NCI-H2081 treated with DMSO at 0.1 percent for 48 hours (cell line): Measurements from ENCODE around the gene ZNF385B.
"Not testable (repeated sequence)": the region's sequence is repeated elsewhere in the genome, so short reads cannot be mapped to it uniquely, and the experiment has no call there.

ENCODE experiments used
- DNase-seq: peaks from one replicate; lab custom pipeline; 2025; lab: John Stamatoyannopoulos, UW

Gene ZNF385B

GRCh38 chr2:179861416-179862067, at the start of gene ZNF385B:
Gene ZNF385B, minus strand, starts transcription at chr2:179861612.
- DNase-seq, result no peak

GRCh38 chr2:179910735-179911113, 49.3 kb upstream of the ZNF385B start:
- no peak for DNase-seq

GRCh38 chr2:179909845-179910734, 48.7 kb upstream of the ZNF385B start:
- no peak for DNase-seq

GRCh38 chr2:179900655-179901054, 39.2 kb upstream of the ZNF385B start:
- no peak for DNase-seq

- no peak for DNase-seq
Observed at GRCh38 chr2:179899666-179900065, 38.3 kb upstream of the ZNF385B start.

GRCh38 chr2:179898873-179899272, 37.5 kb upstream of the ZNF385B start:
- DNase-seq, result no peak

GRCh38 chr2:179893616-179894015, 32.2 kb upstream of the ZNF385B start:
- DNase-seq, result no peak

GRCh38 chr2:179891237-179891636, 29.8 kb upstream of the ZNF385B start:
- DNase-seq, result no peak

GRCh38 chr2:179890666-179891065, 29.3 kb upstream of the ZNF385B start:
- no peak for DNase-seq

- not testable (repeated sequence) for DNase-seq
Observed at GRCh38 chr2:179888642-179889041, 27.2 kb upstream of the ZNF385B start.

- no peak for DNase-seq
Observed at GRCh38 chr2:179884193-179884592, 22.8 kb upstream of the ZNF385B start.

GRCh38 chr2:179882851-179883806, 21.7 kb upstream of the ZNF385B start:
- DNase-seq, result no peak

GRCh38 chr2:179877601-179878364, 16.4 kb upstream of the ZNF385B start:
- DNase-seq, result no peak

- DNase-seq, result no peak
Observed at GRCh38 chr2:179876266-179876665, 14.9 kb upstream of the ZNF385B start.

GRCh38 chr2:179875864-179876263, 14.5 kb upstream of the ZNF385B start:
- no peak for DNase-seq

- DNase-seq, result no peak
Observed at GRCh38 chr2:179862898-179863458, 1.6 kb upstream of the ZNF385B start.

- no peak for DNase-seq
Observed at GRCh38 chr2:179861027-179861415, 391 bp downstream of the ZNF385B start.

- DNase-seq, result no peak
Observed at GRCh38 chr2:179860255-179861026, 971 bp downstream of the ZNF385B start.

GRCh38 chr2:179859523-179859922, 1.9 kb downstream of the ZNF385B start:
- no peak for DNase-seq

GRCh38 chr2:179857236-179857635, 4.2 kb downstream of the ZNF385B start:
- DNase-seq, result no peak
